Hippocampal formation (tissue), 2 donors: ENCODE measurements around the gene SERPINH1.

Experiments used
- DNase-seq, 2 donors: peaks; one replicate each; lab custom pipeline; 2025; lab: John Stamatoyannopoulos, UW

SERPINH1 gene

DNA sequence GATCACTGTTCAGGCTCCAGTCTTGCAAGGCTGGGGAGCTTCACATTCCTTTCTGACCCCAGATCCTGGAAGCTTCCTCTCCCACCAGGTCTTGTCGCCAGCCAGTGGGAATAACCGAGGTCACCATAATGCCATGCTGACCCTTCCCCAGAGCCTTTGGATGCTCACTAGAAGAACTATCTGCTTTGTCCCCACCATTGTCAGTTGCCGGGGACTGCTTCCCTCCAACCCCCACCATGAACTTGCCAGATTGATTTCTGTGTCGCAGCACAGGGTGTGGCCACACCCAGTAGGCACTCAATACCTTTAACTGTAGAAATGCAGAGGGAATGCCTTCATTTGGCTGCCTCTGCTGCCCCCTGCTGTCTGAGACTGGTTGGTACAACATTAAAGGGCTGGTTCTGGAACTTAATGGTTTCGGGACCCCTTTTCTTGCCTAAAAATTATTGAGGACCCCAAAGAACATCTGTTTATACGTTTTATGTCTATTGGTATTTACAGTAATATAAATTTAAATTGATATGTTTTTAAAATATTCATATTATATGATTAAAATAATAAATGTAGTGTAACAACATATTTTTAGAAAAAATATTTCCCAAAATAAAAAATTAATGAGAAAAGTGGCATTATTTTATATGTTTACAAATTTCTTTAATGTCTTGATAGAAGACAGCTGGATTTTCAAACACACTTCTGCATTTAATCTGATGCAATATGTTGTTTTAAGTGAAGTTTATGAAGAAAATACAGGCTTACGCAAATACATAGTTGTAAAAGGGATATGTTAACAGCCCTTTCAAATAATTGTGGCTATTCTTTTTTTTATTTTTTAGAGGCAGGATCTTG lies 29.6 kb upstream of the SERPINH1 start:
- DNase-seq: peak; percentile 9 to 58

DNA sequence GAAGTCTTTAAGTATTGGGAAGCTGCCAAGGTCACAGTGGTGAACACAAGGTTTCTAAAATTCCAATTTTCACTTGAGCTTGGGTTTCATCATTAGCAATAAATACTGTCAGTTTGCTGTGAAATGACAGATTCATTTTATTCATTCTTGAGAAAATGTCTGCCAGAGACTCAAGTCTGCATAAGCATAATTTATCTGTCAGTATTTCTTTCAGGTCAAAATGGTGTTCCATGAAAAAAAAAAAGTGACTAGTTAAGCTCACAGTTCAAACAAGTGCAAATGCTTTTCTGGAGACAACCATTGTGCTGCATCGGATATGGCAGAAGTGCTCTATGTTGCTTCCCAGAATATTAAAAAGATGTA lies 28.2 kb upstream of the SERPINH1 start:
- DNase-seq: no peak

DNA sequence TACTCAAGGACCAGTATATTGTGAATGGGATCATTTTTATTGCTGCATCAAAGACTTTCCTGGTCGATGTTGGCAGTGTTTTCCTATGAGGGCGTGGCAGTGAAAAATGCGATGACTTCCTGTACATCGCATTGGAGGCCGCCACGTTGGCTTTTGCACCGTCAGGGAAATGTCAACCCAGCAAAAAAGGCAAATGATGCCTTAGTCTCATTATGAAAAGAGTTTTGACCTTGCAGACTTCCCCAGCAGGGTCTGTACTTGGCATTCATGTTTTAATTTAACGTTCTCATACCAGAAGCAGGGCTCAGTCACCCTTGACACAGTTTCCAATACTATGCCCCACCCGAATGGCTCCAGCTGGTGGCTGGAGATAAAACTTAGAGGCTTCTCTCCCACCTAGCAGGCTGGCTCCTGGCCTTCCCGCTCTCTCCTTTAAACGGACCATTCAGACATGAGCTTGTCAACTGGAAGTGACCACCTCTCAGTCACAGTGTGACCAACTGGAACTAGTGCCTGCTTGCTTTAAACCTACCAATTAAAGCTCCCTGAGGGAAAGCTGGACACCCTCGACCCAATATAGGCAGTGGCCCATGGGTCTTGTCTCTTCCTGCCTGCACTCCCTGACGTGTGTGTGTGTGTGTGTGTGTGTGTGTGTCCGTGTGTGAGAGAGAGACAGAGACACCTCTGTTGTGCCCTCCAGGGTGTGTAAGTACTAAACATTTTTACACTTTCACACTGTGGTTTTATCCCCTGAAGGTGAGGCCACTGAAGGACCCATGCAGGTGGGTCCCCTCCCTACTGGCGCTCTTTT lies 27.6 kb upstream of the SERPINH1 start:
- no peak for DNase-seq

DNA sequence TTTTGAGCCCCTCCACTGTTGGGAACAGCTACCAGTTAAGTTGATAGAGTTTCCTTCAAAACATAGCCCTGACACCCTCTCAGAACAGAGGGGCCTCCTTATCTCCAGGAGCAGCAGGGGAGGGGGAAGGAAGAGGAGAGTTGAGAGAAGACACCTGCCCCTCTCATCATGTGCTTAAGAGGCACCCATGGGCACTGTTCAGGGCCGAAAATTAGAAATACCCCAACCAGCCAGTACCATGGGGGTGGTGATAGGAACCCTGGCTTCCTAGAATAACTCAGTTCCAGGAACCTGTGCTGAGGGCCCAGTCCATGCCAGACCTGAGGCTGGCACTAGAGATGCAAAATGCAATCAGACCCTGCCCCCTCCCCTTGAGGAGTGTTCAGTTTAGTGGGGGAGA lies 27.0 kb upstream of the SERPINH1 start:
- DNase-seq: no peak

DNA sequence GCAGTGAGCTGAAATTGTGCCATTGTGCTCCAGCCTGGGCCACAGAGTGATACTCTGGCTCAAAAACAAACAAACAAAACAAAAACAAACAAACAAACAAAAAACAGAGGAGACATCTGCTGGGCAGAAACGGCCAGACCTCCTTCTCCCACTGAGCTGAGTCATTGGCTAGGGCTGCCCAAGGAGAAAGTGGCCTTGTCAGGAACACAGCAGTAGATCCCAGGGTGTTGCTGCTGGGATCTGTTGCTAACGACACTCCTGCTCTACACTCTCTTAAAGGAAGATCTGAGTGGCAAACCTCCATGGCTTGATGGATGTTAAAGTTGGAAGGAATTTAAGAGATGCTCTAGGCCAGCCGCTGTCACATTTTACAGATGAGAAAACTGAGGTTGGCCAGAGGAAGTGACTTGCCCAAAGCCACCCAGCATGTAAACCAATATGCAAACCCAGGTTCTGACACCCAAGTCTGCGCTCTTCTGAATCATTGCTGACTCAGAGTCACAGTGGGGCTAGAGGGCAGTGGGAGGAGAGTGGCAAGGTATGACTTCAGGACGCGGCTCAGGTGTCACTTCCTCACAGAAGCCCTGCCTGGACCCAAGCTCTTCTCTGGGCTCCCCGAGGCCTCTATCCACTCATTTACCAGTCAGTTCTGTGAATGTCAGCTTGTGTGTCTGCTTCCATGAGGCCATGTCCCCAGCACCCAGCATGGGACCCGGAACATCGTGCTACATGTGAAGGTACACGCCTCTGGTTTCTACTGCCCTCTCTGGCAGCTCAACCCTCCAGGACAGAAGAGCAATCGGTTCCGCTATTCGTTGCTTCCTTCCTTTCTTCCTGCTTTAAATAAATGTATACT lies 25.0 kb upstream of the SERPINH1 start:
- DNase-seq: no peak

DNA sequence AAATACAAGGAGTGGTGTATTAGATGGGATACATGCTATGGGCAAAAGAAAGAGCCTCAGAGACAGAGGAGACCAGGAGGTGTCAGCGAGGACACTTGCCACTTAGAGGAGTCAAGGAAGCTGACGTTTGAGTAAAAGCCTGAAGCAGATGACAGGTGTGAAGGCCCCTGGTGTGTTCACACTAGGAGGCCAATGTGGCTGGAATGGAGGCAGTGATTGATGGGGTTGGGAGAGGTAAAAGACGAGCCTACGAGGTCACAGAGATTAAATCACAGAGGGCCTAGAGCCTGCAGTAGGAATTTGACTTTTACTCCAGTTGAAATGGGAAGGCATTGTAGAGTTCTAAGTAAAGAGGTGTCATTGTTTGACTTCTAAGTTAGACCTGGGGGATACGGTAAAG lies 24.3 kb upstream of the SERPINH1 start:
- no peak for DNase-seq

DNA sequence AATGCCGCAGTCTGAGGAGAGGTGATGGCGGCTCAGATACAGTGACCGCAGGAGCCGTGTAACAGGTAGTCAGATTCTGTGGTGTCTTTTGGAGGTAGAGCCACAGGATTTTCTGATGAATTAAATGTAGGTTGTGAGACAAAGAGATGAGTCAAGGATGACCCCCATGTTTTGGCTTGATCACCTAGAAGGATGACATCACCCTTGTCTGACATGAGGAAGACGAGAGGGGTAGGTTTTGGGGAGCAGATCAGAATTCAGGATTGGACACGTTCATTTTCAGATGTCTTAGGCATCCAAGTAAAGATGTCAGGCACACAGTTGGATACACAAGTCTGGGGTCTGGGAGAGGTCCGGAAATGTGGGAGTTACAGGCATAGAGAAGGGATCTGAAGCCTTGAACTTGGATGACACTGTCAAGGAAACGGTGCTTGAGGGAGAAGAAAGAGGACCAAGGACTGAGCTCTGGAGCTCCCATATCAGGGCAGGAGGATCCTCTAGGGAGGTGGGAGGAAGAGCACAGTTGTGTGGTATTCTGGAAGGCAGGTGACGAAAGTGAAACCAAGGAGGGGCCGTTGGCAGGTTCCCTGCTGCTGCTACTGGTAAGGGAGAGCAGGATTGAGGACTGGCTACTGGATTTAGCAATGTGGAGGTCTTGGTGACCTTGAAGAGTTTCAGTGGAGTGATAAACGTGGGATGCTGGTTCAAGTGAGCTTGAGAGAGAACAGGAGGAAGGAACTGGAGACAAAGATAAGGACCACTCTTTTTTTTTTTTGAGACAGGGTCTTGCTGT lies 23.7 kb upstream of the SERPINH1 start:
- no peak for DNase-seq

DNA sequence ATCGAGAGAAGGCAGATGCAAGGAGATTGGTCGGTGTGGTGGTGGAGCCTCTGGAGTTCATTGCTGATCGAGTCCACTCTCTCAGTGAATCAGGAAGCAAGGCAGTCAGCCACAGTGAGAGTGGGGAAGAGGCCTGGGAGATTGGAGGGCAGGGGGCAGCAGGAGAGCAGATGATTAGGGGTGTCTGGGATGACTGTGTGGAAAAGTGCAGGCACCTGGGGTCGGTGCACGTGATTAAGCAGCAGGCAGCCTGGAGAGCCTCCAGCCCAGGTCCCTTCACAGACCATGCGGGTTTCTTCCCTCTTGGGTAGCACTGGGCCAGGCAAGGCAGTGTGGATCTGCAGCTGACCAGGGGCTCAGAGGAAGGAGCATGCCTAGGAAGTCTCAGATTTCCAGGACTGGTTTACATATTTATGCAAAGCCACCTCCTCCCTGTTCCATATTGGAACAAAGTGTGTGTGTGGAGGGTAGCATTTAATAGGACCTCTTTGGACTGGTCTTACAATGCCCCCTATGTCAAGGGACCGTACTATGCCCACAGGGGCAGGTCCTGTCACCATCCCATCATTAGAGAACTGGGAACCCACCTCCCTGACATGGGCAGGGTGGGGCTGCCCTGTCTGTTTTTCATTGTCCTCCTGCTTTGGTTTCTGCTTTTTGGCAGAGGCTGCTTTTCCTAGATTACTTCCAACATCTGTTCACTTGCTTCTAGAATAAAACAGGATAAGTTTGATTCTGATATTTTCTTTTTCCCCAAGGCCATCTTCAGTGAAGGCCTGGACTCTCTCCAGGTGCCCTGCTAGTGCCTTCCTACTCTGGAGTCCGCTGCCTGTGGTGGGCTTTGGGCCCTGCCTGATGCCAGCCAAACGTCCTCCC lies 22.4 kb upstream of the SERPINH1 start:
- no peak for DNase-seq

DNA sequence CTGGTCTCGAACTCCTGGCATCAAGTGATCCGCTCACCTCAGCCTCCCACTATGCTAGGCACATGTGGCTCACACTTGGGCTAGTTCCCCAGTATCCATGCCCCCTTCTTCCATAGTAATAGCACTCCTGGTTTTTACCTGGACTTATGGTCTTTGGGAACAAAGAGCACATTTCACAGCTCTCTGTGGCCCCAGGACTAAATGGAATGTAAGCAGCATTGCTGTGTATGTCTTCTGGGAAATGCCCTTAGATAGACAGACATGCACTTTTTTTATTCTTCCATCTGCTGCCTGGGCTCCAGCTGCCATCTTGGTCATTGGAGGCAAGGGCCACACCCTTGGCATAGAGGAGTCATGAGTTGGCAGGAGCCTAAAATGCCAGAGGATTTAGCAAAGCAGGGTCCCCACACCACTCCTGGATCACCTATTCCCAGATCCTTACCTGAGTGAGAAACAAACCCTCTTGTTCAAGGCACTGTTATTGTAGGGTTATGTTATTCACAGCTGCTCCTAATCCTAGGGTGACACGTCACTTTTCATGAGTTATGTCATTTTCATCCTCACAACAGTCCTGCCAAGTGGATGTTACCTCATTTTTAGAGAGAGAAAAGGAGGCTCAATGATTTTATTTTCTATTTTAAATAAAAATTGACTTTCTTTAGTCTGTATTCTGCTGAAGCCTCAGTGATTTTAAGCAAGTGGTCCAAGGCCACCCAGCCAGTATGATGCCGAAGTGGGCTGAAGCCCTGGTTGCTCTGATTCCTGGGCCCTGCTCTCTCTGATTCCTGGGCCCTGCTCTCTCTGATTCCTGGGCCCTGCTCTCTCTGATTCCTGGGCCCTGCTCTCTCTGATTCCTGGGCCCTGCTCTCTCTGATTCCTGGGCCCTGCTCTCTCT lies 20.6 kb upstream of the SERPINH1 start:
- DNase-seq: no peak

DNA sequence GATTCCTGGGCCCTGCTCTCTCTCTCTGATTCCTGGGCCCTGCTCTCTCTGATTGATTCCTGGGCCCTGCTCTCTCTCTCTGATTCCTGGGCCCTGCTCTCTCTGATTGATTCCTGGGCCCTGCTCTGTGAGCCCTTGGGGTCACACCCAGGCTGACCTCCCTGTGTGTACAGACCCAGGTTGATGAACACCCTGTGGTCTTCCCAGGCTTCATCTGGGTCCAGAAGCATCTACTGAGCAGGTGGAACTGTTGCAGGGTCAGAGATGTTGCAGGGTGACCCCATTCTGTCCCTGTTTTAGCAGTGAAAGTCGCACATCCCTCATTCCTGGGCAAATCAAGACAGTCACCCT lies 20.0 kb upstream of the SERPINH1 start:
- DNase-seq: no peak

DNA sequence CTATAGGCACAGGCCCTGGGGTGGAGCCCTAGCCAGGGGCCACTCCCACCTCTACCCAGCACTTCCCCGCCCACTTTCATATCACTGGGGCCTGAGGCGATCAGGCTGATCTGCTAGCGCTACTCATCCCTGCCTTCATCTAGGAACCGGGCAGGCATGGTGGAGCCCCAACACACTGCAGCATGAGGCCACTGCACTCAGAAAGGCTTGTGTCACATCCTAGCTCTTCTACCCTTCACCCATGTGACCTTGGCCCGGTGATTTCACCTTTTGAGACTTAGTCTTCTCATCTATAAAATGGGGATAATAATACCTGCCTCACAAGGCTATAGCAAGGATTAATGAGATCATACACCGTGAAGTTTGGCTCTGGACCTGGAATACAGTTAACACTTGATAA lies 18.2 kb upstream of the SERPINH1 start:
- no peak for DNase-seq

DNA sequence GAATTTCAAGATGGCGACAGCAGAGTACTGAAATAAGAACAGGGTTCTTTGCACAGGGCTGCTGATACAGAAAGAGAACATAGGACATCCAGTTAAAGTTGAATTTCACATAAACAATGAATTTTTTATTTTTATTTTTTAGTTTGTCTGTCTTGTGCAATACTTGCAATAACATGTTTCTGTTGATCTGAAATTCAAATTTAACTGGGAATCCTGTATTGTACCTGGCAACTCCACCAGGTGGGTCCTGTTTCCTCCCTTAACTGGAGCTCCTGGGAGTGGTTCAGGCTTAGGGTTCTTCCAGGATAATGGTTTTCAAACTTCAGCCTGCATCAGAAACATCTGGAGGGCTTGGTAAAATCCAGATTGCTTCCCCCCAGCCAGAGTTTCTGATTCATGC lies 14.9 kb upstream of the SERPINH1 start:
- no peak for DNase-seq

DNA sequence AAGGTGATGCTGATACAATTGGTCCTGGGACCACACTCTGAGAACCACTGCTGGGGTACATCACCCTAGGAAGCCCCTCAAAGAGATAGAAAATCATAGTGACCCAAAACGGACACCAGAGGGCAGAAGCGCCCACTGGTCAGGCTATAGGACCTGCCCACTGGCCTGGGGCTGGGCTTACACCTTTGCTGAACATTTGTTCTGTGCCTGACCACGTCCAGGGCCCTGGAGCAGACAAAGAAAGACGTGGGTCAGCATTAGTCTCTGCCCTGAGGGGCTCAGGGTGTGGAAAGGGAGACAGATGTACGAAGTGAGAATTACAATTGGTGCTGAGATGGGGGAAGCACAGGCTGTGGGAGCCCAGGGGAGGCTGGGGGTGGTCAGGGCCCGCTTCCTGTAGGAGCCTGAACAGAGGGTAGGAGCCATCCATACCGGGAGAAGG lies 14.4 kb upstream of the SERPINH1 start:
- DNase-seq: peak; percentile 9 to 45

DNA sequence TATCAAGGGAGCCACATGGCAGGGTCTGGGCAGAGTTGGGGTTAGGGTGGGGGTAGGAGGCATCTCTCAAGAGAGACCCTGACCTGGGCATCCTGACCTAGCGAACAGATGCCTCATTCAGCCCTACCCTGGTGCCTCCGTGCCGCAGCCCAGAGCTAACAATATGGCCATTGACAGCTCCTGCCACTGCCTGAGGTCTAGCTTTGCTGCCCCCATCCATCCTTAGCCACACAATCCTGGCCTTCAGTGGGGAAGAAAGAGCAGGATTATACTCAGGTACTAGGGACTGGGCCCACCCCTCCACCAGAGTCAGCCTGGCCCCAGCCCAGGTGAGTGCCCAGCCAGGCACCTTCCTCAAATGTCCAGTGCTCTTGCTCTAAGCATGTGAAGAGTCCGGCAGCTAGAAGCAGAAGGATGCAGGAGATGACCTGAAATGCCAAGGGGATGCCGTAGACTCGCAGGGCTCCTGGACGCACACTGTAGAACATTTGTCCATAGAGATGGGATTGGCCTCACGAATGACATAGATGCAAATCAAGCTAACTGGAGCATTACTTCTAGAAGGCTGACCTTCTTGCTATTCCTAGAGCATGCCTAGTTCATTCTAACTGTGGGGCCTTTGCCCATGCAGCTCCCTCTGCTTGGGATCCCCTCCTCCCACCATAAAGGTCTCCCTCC lies 13.3 kb upstream of the SERPINH1 start:
- no peak for DNase-seq

DNA sequence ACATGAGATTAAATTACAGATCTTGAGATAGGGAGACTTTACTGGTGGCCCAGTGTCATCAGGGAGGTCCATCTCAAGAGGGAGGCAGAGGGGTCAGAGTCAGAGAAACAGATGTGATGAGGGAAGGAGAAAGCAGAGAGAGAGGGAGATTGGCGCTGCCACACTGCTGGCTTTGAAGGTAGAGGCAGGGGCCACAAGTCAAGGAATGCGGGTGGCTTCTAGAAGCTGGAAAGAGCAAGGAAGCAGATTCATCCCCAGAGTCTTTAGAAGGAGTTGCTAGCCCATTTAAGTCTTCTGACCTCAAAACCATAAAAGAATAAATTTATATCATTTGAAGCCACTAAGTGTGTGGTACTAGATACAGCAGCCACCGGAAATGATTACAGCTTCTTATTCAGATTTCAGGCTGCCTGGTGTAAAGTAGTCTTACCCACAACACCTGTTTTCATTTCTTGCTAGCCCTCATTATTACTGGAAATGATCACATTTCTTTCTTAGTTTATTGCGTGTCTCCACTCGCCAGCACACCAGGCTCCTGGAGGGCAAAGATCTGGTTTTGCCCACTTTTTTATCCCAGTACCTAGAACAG lies 12.6 kb upstream of the SERPINH1 start:
- no peak for DNase-seq

DNA sequence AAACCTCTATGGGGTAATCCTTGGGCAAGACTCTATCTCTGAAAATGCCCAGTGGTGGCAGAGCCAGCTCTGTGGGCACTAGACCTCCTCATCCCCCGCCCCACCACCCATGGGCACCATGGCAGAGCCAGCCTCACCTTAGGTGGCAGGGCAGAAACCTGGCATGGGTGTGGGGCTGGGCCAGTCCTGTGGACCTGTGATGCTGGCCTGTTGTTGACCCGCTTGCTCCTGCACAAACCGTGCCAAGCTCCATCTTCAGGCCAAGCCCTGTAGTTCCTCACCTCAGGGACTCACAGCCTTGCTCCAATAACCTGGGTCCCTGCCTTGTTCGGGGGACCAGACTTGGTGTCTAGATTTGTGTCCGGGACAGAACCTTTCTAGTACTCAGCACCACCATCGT lies 8.9 kb upstream of the SERPINH1 start:
- DNase-seq: no peak

DNA sequence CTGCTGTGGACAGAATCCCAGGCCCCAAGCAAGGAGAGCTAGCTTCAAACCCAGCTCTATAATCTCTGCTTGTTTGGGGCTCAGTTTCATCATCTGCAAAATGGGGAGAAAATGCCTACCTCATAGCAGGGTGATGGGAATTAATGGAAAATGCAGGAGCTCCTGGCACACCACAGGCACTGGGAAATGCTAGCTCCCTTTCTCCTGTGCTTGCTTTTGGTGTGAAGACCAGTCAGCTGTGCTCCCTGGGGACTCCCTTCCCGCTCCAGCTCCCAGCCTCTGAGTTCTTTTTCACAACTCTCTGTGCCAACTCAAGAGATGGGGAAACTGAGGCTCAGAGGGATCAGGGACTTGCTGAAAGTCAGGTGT lies 8.2 kb upstream of the SERPINH1 start:
- DNase-seq: no peak

DNA sequence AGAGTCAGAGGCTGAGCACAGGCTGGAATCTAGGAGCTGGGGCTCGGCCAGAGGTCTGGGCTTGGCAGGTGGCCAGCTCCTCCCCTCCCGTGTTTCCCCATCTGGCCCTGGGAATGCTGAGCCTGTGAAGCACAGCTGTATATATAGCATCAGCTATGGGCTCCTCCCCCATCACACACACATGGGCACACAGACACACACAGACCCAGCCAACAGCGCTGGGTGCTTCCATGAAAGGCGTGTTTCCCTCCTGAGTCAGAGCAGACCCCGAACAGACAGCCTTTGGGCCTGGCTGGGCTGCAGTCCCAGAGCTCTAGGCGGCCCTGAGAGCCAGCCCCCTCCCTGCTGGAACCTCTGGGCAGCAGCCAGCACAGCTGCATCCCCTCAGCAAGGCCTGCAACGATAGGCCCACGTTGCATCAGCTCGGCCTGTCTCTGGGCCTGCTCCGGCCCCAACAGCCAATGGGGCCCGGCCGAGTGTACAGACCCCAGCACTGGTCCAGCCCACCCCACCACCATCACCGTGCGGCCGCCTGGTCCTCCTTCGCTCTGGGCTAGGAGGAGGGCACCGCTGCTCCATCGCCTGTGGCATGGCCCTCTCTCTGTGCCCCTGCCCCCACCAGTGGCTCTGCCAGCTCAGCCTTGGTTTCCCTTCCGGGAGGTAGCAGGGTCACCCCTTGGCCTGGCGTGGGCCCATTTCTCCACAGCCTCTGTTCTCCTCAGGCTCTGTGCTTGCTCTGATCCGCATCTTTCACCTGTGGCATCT lies 7.6 kb upstream of the SERPINH1 start:
- peak; percentile 94 to 95 for DNase-seq
